GM19043 (cell line): ENCODE results near the gene TMX4.
A peak's percentile ranks its signal among the peaks of the same experiment; 100 is the strongest.
"Not testable (repeated sequence)": the region's sequence is repeated elsewhere in the genome, so short reads cannot be mapped to it uniquely, and the experiment has no call there.

Source experiments
- ATAC-seq: cut with Tn5 transposase; IDR thresholded peaks from one replicate; pipeline ENCODE4 v1.9.1; 2021; ENCODE audit warnings: low read depth; ENCODE audit not compliant: unreplicated experiment

The TMX4 gene, protein sequence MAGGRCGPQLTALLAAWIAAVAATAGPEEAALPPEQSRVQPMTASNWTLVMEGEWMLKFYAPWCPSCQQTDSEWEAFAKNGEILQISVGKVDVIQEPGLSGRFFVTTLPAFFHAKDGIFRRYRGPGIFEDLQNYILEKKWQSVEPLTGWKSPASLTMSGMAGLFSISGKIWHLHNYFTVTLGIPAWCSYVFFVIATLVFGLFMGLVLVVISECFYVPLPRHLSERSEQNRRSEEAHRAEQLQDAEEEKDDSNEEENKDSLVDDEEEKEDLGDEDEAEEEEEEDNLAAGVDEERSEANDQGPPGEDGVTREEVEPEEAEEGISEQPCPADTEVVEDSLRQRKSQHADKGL

DNA sequence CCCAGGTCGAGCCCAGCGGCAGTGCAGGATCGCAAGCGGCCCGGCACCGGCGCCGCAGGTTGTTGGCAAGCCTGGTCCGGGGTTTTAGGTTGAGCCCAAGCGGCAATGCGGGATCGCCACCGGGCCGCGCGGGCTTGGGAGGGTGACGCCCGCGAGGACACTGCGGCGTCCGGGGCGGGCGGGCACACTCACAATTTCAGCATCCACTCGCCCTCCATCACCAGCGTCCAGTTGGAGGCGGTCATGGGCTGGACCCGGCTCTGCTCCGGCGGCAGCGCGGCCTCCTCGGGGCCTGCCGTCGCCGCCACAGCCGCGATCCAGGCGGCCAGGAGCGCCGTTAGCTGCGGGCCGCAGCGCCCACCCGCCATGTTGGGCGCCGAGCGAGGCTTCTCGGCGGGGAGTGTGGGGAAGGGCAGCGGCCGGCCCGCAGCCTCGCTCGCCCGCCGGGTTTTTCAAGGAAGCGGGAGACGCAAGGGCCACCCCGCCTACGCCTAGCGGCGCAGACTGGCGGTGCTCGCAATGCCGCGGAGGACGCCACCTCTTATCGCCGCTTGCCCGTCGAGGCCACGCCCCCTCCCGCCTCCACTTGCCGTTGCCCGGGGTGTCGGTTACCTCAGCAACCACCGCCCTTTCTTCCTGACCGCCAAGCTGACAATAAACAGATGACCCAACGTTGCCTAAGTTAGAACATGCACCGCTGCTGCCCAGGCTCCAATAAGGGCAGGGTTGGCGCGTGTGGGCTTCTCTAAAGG, at the start of gene TMX4:
TSS of gene TMX4 (minus strand) at position 516 of the 752 bp plus-strand sequence. CDS start at position 368, 148 bp downstream.
- peak; percentile 77 for ATAC-seq

DNA sequence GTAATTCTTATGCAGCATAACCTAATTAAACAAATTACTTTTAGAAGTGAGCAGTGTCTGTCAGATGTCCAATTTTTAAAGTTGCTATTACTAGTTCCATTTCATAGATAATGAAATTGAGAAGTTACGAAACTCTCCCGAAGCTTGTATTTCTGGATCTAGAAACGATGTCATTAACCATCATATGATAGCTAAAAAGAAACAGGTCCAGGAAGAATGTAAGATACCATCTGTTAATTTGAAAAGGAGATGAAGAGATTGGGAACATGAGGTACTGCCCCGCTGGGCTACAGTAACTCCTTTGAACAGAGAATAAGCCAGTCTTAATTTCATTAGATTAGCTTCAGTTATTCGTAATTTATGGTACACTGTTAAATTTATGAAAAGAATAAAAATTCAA, 47.5 kb upstream of the TMX4 start:
- ATAC-seq: no peak

DNA sequence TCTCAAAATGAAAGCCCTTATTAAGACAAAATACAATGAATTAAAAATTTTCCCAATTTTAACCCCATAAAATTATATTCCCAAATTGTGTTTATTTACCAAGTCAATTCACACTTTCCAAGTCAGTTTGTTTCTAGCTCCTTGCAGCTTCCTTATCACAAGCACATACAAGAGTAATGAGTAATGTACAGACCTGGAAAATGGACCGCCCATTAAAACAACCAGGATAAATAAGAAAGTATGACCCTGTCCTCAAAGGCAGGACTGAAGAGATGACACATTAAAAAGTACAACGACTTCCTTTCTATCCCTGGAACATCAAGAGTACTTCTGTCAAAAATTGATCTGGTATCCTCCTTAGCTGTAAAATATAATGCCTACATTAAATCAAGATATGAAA, 47.1 kb upstream of the TMX4 start:
- ATAC-seq: no peak

DNA sequence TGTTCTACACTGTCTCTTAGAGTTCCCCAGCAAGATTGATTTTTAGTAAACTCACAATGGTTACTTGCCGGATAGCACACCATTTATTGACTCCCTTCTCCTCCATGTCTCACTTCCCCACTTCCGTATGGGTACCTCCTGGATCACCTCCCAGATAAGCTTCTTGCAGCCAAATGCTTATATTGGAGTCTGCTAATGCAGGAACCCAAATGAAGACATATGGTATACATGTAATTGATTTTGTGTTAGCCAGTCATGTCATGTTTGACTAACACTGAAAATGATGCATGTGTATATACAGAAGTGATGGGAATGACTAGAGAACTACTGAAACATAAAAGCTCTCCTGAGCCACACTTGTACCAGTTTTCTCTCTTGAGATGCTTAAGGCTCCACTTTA, 46.1 kb upstream of the TMX4 start:
- no peak for ATAC-seq

DNA sequence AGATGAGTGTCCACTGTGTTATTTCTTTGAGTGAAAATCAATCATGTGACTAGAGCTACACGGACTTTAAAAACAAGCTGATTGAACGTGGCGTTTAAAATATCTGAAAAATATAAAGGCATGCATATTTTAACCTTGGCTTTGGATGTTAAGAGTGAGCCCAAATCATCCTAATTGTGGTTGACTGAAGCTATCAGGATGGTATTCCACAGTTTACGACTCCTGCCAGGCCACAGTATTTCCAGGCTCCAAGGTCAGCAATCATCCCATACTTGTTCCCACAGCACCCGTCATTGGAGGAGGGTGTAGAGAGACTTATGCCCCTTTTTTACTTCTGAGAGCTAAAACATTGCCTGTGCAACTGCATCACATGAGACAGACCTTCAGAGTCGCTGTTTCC, 43.2 kb upstream of the TMX4 start:
- no peak for ATAC-seq

DNA sequence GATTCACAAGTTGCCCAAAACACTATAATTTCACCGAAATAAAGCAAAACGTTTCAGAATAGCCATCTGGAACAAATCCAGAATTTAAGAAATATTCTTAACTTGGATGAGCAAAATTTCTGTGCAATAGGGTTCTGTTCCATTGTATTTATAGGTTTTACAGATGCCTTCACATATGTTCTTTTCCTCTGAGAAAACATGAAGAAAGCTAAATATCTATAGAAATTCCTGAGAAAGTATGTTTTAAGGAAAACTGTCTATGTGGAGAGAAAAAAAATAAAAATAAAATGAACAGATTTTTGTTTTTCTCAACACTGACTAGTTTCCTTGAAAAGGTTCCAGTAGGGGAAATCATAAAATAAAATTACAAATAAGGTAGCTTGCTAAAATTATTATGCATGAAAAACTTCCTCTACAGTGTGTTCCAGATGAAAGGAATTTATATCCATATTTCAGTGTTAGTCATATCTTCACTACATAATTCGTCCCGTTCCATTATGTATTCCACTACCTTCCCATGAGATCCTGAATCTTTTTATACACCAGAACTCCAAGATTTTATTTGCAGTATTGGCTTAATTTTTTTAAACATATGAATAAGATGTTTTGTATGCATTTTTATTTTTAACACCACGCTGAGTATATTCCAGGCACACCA, 42.4 kb upstream of the TMX4 start:
- ATAC-seq: no peak

DNA sequence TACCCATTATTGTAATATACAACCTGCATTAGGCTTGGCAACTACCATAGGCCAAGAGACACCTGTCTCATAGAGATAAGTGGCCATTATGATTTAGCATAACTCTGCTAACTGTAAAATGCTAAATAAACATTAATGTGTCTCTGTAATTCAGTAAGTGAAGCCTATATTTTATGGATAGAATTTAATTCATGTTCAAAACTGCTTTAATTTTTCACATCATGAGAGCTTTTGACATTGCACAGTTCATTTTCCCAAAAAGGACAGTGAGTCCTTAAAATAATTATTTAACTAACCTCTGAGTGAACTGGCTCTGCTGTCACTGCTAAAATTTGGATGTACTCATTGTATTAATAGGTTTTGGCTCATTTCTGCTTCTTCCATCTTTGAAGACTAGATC, 41.4 kb upstream of the TMX4 start:
- ATAC-seq: no peak

DNA sequence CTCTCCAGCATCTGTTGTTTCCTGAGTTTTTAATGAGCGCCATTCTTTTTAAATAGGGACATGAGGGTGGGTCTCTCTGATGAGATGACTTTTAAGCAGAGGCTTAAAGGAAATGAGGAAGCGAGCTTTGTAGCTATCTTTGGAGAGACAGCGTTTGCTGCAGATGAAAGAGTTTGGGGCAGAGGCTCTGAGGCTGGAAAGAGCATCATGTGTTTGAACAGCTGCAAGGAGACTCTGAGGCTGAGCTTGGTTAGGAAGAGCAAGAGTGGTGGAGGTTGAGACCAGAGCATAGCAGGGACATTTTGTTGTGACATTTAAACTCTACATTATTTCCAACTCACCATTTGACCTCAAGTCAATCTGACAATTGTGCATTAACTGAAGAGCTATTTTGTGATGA, 38.3 kb upstream of the TMX4 start:
- no peak for ATAC-seq

DNA sequence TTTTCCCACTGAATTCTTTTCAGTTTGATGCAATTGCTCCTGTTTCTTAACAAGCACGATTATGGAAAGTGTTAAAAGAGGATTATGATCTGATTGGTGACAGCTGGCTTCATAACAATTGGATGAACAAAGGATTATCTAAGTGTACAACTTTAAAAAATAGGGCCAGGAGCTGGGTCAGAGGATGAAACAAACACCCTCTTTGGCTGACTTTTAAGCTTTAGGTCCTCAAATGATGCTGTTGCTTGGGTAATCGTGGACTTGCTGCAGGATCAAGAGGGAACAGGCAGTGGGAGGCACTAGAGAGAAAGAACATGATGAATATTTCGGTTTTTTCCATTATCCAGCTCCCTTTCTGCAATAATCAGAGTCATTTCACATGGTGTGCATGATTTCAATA, 35.5 kb upstream of the TMX4 start:
- ATAC-seq: no peak

DNA sequence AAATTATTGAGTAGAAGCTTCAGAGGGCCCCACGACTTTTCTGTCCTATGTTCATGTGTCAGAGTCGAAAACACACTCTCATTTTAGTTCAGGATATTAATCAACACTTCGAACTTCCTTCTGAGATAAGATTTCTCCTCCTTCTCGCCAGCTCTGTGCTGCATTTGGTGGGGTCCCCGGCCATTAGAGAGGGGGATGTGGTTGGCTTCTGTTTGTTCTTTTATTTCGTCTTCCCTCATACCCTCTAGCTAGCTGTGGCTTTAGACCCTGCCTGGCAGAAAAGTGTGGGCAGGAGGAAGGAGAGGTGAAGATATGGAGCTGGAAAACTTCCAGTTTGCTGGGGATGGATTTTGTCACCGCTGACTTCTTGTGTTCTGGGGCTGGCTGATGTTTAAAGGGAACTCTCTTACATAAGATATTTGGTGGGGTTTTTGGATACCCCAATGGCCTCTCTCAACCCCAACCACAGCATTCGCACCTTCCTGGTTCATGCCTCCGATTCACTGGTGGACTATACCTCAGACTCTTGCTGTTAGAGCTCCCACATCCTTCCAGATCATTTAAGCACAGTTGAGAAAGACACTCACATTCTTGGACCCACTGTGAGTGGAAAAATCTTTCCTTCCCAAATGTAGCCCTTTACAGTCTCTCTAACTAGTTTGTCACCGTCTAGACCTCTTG, 30.7 kb upstream of the TMX4 start:
- ATAC-seq: no peak

DNA sequence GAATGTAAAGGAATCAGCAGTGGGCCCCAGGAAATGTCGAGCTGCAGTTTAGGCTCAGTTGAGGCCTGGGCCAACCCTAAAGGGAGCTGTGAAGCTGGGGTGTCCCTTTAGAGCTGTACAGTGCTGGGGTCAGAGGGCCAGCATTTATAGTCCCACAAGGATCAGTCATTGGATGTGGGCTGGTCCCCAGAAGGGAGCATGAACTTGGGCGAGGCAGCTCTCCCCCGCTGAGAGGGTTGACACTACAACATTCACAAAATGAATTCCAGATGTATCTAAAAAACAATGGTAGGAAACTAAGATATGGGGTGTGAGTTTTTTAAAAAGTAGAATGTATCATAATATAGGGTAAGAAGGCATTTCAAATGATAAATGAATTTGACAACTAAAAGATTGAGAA, 29.7 kb upstream of the TMX4 start:
- no peak for ATAC-seq

DNA sequence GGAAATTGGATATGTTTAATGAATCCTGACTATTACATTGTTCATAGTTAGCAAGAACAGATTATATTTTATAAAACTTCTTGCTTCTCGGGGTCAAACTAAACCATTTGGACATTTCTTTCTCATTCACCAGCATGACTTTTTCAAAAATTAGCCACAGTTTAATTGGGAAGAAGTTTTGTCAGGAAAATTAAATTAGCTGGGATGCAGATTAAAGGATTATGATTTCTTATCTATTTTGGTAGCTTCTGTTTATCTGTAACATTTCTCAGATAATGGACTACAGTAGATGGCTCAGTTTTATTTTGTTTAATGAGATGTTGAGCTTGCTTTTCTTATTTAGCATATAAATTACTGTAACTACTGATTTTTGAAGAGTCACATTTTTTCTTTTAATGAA, 26.4 kb upstream of the TMX4 start:
- ATAC-seq: no peak

DNA sequence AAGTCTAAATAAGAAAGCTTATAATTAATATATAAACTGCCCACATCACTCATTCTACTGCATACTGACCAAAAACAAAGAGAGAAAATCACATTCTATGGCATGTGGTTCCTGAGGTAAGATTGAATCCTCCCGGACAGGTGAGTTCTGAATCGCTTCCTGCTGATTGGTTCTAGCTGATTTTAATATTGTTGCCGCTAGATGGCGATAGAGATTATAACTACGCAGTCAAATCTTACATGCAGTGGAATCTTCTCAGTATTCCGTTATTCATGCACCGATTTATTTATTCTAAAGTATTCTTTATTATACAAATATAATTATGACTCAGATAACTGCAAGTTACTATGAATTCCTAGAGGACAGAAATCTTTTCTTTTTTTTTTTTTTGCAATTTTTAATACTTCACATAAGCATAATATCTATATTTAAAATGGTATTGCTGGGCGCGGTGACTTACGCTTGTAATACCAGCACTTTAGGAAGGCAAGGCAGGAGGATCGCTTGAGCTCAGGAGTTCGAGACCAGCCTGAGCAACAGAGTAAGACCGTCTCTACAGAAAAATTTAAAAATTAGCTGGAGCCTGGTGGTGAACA, 24.2 kb upstream of the TMX4 start:
- no peak for ATAC-seq

DNA sequence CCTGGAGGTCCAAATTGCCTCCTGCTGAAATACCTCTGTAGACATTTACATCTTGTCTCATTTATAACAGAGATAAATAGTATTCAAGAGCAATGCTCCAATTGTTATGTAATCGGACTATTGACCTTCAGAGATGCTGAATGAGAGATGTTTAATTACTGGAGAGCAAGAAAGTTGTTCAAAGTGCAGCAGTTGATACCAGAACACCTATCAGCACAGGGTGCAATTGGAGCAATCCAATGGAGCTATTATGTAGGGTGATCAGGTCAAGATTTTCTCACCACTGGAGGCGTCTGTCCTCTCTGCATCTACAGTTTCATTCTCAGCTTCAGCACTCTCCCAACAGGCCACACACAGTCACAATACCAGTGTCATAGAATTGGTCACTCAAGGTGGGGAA, 19.5 kb upstream of the TMX4 start:
- ATAC-seq: no peak

DNA sequence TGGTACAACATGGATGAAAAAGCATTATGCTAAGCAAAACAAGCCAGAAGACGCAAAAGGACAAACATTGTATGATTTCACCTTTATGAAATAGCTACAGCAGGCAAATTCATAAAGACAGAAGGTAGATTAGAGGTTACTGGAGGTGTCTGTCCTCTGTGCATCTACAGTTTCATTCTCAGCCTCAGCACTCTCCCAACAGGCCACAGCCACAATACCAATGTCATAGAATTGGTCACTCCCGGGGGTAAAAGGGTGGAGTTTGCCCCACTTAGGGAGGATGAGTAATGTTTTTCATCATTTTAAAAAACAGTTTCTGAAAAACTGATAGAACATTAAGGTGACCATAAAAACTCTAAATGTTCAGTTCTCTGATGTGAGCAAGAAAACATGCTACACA, 17.2 kb upstream of the TMX4 start:
- no peak for ATAC-seq

DNA sequence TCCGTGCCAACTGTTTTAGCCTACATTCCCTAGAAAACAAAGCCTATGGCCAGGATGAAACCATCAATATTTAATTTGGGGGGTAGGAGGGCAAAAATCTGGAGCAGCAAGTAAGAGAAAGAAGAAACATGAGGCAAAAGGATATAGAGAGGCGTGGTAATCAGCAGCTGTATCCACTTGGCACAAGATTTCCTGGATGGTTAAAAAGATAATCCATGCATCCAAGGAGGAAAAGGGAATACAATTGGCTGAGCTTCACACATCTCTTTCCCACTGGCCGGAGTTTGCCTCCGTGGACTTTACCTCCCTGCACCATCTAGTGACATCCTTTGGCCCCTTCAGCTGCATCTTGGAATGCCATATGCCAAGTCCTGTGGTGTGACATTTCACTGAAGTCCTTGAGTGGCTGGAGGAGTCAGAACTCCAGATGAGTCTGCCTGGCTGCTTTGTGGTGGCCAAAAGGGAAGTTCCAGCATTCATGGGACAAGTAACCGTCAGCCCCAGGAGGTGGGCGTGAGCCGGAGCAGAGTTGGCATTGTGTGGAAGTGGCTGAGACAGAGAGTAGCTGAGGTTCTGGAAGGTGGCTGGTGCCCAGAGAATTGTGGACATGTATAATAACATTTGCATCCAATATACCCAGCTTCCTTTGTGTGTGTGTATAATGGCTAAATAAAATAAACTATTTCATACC, 13.7 kb upstream of the TMX4 start:
- ATAC-seq: no peak

DNA sequence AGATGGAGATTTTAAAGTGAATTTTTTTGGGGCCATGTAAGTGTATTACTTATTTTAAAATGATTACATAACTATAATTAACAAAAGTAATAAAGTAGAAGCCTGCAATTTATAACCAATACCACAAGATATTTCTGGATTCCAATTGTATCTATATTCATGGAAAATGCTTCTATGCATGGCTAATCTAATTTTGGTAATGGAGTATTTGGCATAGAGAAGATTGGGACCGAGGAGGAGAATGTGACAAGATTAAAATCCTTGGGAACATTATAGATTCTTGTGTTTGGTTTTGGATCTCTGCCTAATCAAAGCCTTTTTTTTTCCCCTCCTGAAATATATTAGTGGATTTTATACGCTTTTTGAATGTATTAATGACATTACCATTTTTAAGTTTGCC, 12.9 kb upstream of the TMX4 start:
- no peak for ATAC-seq

DNA sequence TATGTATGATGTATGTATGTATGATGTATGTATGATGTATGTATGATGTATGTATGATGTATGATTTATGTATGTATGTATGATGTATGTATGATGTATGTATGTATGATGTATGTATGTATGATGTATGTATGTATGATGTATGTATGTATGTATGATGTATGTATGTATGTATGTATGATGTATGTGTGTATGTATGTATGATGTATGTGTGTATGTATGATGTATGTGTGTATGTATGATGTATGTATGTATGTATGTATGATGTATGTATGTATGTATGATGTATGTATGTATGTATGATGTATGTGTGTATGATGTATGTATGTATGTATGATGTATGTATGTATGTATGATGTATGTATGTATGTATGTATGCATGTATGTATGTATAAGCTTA, 12.0 kb upstream of the TMX4 start:
- not testable (repeated sequence) for ATAC-seq

DNA sequence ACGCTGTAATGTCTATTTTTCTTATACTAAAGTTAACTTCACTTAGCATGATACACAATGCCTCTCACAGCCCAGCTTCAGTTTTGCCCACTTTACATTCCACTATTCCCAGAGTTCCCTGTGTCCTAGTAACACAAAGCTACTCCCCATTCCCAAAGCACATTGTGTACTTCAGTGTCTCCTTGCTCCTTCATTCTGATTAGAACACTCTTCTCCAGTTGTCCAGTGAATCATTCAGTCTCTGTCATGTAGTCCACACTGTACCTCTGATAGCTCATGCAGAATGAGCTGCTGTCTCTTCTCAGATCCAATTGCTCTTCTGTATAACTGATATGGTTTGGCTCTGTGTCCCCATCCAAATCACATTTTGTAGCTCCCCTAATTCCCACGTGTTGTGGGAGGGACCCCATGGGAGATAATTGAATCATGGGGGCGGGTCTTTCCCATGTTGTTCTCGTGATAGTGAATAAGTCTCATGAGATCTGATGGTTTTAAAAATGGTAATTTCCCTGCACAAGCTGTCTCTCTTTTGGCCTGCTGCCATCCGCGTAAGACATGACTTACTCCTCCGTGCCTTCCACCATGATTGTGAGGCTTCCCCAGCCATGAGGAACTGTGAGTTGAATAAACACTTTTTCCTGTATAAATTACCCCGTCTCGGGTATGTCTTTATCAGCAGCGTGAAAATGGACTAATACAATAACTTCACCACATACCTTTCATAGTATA, 2.1 kb upstream of the TMX4 start:
- no peak for ATAC-seq
